GM23248 (cell line): ENCODE results near the gene MUC12. TPM values are rescaled to one million over a fixed set of nuclear protein-coding genes. Genes with fewer than 3 reads are reported as not detected.

Source experiments
- DNase-seq: peaks from one replicate; pipeline ENCODE4 v3.0.0-alpha.2; 2015
- H2AFZ ChIP-seq: fragments of 200-600 bp; sonication (generic); 2 replicates; pipeline ENCODE4 v1.6.1; 2016; ENCODE audit warnings: antibody characterized with exemption
- H3F3A ChIP-seq: fragments of 200-600 bp; sonication (generic); 2 replicates; pipeline ENCODE4 v1.6.1; 2016; ENCODE audit warnings: mild to moderate bottlenecking, antibody characterized with exemption, mixed run types; ENCODE audit not compliant: insufficient read depth
- H3K27ac ChIP-seq: fragments of 200-600 bp; sonication (generic); 2 replicates; pipeline ENCODE4 v1.5.1; 2016; ENCODE audit warnings: mild to moderate bottlenecking
- H3K27me3 ChIP-seq: fragments of 200-600 bp; sonication (generic); replicated peaks from 2 replicates; pipeline ENCODE4 v1.6.1; 2016; ENCODE audit warnings: mild to moderate bottlenecking; ENCODE audit not compliant: insufficient read depth
- H3K36me3 ChIP-seq: fragments of 200-600 bp; sonication (generic); 2 replicates; pipeline ENCODE4 v1.6.1; 2016; ENCODE audit warnings: low read depth, mild to moderate bottlenecking
- H3K4me1 ChIP-seq: fragments of 200-600 bp; sonication (generic); 2 replicates; pipeline ENCODE4 v1.6.1; 2016; ENCODE audit warnings: mild to moderate bottlenecking; ENCODE audit not compliant: insufficient read depth
- H3K4me2 ChIP-seq: fragments of 200-600 bp; sonication (generic); one replicate; pipeline ENCODE4 v1.6.1; 2016; ENCODE audit warnings: mild to moderate bottlenecking; ENCODE audit not compliant: unreplicated experiment
- H3K4me3 ChIP-seq: fragments of 200-600 bp; sonication (generic); 2 replicates; pipeline ENCODE4 v1.5.1; 2016; ENCODE audit warnings: mild to moderate bottlenecking
- H3K79me2 ChIP-seq: fragments of 200-600 bp; sonication (generic); 2 replicates; pipeline ENCODE4 v1.6.1; 2016; ENCODE audit warnings: mild to moderate bottlenecking; ENCODE audit not compliant: insufficient read depth
- H3K9ac ChIP-seq: fragments of 200-600 bp; sonication (generic); 2 replicates; pipeline ENCODE4 v1.6.1; 2016; ENCODE audit warnings: mild to moderate bottlenecking
- H3K9me2 ChIP-seq: fragments of 200-600 bp; sonication (generic); 2 replicates; pipeline ENCODE4 v1.6.1; 2016; ENCODE audit warnings: mixed run types, mild to moderate bottlenecking, moderate library complexity; ENCODE audit not compliant: insufficient read depth
- H3K9me3 ChIP-seq: fragments of 200-600 bp; sonication (generic); one replicate; pipeline ENCODE4 v1.6.1; 2017; ENCODE audit warnings: low read depth
- H4K20me1 ChIP-seq: fragments of 200-600 bp; sonication (generic); 2 replicates; pipeline ENCODE4 v1.6.0; 2016; ENCODE audit not compliant: insufficient read depth
- EZH2 ChIP-seq: fragments of 200-600 bp; sonication (generic); IDR thresholded peaks from 2 replicates; pipeline ENCODE4 v1.6.1; 2018; ENCODE audit warnings: antibody characterized with exemption, mild to moderate bottlenecking; ENCODE audit not compliant: insufficient read depth, poor library complexity, severe bottlenecking
- EZH2phosphoT487 ChIP-seq: fragments of 200-600 bp; sonication (generic); IDR thresholded peaks from 2 replicates; pipeline ENCODE4 v1.6.1; 2018; ENCODE audit warnings: antibody characterized with exemption, moderate library complexity, mild to moderate bottlenecking, low read depth; ENCODE audit not compliant: insufficient read depth
- whole genome bisulfite sequencing, 2 experiments: methylation state at CpG; one replicate each; pipeline ENCODE4 v1.1.6; 2015 to 2017; ENCODE audit warnings: low lambda C conversion rate in 2 of 2, low coverage in 1 of 2; ENCODE audit errors: missing lambda C conversion rate in 2 of 2; 5-methylcytosine and 5-hydroxymethylcytosine counted together
- in situ Hi-C: fragments of 300-500 bp; cut with MboI; formaldehyde crosslinking; loops from 2 replicates; pipeline ENCODE4 v1.15.0; 2020
- polyA plus RNA-seq: library from polyadenylated mRNA; unstranded; fragments of >200 nt; fragmentation: Nextera tagmentation; extraction: Ambion mirVana; gene quantifications from 2 replicates; pipeline ENCODE4 v1.2.1, GENCODE V29; 2016
- total RNA-seq: library from RNA; depleted of rRNA; stranded (reverse); fragments of >200 nt; shearing (Covaris generic); gene quantifications from 2 replicates; pipeline ENCODE4 v1.2.3, GENCODE V29; 2014

The MUC12 gene
- total and polyA plus RNA-seq, 2 experiments from 2014 or later: 0.54 to 1.0 TPM

DNA sequence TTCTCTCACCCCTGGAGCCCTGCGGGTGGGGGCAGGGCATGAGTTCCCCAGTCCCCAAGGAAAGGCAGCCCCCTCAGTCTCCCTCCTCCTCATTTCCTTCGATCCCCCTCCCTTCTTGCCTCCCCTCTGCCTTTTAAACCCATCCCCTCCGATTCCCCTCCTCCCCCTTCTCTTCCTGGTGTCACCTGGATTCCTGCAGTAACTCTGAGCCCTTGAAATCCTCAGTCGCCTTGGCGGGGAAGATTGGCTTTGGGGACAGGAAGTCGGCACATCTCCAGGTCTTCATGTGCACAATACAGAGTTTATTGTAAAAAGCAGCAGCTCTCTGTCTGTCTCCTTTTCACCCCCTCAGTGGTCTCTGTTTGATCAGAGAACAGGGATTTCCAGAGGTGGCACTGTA lies 1.3 kb upstream of the MUC12 start:
- DNase-seq: no peak
- H3K4me1 ChIP-seq: no peaks in the 10 kb centered on the region
- no peak overlapping the region for H3K4me2 ChIP-seq
- no peaks in the 10 kb centered on the region for H3F3A ChIP-seq
- H3K36me3 ChIP-seq: no peaks in the 10 kb centered on the region
- no peak overlapping the region for H3K27ac ChIP-seq
- WGBS, 2 experiments: 1 to 2% methylated on average over 4 to 6 of the region's 6 CpGs
- in situ Hi-C loops: no loop called here
- H3K9me3 ChIP-seq: no peaks in the 10 kb centered on the region
- H3K9ac ChIP-seq: no peak overlapping the region
- TF ChIP-seq EZH2 (no peak), EZH2phosphoT487 (no peak)
- no peaks in the 10 kb centered on the region for H3K9me2 ChIP-seq
- no peaks in the 10 kb centered on the region for H4K20me1 ChIP-seq
- H3K79me2 ChIP-seq: no peaks in the 10 kb centered on the region
- no peak overlapping the region for H2AFZ ChIP-seq
- H3K27me3 ChIP-seq: peaks cover 62% of the 10 kb centered on the region
- no peak overlapping the region for H3K4me3 ChIP-seq

DNA sequence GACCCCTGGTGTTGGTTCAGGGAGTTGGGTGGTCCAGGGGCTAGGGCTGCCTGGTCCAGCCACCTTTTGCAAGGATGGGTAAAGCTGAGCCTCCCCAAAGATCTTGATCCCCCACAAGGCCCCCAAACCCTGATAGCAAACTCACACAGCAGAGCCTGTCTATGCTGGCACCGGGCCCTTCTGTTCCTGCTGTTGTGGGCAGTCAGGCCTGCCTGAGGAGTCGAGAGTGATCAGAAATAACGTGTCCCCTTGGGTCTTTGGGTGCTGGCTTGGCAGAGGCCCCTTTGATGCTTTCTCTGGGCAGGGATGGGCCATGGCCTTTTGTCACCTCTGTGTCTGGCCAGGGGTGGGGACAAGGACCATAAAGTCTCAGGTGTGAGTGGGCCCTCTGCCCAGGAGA lies 715 bp upstream of the MUC12 start:
- in situ Hi-C loops: no loop called here
- no peaks in the 10 kb centered on the region for H3F3A ChIP-seq
- peak; percentile 13 for DNase-seq

DNA sequence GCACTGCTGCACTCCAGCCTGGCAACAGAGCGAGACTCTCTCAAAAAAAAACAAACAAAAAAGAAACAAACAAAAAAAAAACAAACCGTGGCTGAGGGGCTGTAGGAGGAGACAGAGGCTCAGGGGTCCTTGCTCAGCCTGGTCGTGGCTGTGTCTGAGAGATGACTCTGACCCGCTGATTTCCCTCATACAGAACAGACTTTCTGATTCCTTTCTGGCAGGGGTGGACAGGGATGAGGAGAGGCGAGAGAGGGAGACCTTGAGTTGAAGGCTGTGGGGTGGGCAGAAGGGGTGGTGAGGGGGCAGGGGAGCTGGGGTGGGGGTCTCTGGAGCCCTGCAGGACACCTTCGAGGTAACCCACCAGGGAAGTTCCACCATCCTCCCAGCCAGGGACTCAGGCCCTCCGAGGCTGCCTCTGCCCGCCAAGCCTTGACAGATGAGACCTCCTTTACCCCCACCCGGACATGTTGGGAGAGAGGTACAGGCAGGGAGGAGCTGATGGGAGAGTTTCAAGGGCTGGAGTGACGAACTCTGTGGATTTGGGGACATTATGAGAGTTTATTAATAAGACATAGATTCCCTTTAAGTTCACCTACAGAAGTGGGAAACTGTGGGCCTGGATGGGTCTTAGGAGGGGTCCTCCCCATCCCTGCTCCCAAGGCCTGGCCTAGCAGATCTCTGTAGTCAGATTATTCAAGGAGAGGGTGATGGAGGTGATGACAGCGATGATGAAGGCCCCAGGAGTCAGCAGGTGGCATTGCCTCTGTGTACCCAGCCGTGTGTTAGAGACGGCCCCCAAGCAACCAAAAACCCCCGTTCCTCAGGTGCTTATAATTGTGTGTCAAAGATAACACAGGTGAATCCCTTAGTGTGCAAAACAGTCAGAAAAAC lies 2.0 kb downstream of the MUC12 start:
- H3K36me3 ChIP-seq: no peaks in the 10 kb centered on the region
- no peak overlapping the region for H3K27ac ChIP-seq
- H3K4me2 ChIP-seq: no peak overlapping the region
- H4K20me1 ChIP-seq: no peaks in the 10 kb centered on the region
- no peaks in the 10 kb centered on the region for H3K9me2 ChIP-seq
- no peaks in the 10 kb centered on the region for H3F3A ChIP-seq
- no peak overlapping the region for H3K4me3 ChIP-seq
- TF ChIP-seq EZH2: no peak
- TF ChIP-seq EZH2phosphoT487: no peak
- H3K4me1 ChIP-seq: no peaks in the 10 kb centered on the region
- H3K9ac ChIP-seq: no peak overlapping the region
- H3K9me3 ChIP-seq: no peaks in the 10 kb centered on the region
- H3K27me3 ChIP-seq: peaks cover 34% of the 10 kb centered on the region
- no peaks in the 10 kb centered on the region for H3K79me2 ChIP-seq
- no peak overlapping the region for H2AFZ ChIP-seq
- DNase-seq: no peak
- 43 to 45% methylated on average over 14 of the region's 14 CpGs for WGBS, 2 experiments
- in situ Hi-C loops: no loop called here

More for the DNA sequence above, 715 bp upstream of the MUC12 start:
- no peaks in the 10 kb centered on the region for H3K4me1 ChIP-seq
- no peak overlapping the region for H3K27ac ChIP-seq
- H3K9me3 ChIP-seq: no peaks in the 10 kb centered on the region
- no peaks in the 10 kb centered on the region for H4K20me1 ChIP-seq
- H2AFZ ChIP-seq: no peak overlapping the region
- no peaks in the 10 kb centered on the region for H3K9me2 ChIP-seq
- H3K27me3 ChIP-seq: peaks cover 56% of the 10 kb centered on the region
- H3K79me2 ChIP-seq: no peaks in the 10 kb centered on the region
- no peaks in the 10 kb centered on the region for H3K36me3 ChIP-seq
- no peak overlapping the region for H3K9ac ChIP-seq
- 1 to 13% methylated on average over 3 of the region's 3 CpGs for WGBS, 2 experiments
- no peak overlapping the region for H3K4me2 ChIP-seq
- TF ChIP-seq EZH2: no peak
- no peak for TF ChIP-seq EZH2phosphoT487
- no peak overlapping the region for H3K4me3 ChIP-seq

DNA sequence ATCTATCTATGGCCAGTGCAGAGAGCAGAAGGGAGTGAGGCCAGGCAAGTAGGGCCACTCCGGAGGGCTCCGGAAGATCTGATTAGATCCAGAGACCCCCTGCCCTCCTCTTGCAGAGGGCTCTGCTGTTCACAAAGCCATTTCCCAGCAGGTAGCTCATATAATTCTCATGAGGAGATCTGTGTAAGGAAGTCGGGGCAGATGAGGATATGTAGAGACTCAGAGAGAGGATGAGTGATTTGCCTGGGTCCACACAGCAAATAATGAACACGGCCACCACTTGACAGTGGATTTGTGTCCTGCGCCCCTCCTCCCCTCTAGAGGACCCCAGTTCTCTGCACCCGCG lies 2.6 kb downstream of the MUC12 start:
- H3K4me1 ChIP-seq: no peaks in the 10 kb centered on the region
- no peak overlapping the region for H3K27ac ChIP-seq
- H3K36me3 ChIP-seq: no peaks in the 10 kb centered on the region
- no peaks in the 10 kb centered on the region for H3K9me3 ChIP-seq
- H3K4me3 ChIP-seq: no peak overlapping the region
- H3K4me2 ChIP-seq: no peak overlapping the region
- H3K9ac ChIP-seq: no peak overlapping the region
- no peaks in the 10 kb centered on the region for H3K79me2 ChIP-seq
- in situ Hi-C loops: no loop called here
- H3F3A ChIP-seq: no peaks in the 10 kb centered on the region
- H3K9me2 ChIP-seq: no peaks in the 10 kb centered on the region
- H3K27me3 ChIP-seq: peaks cover 29% of the 10 kb centered on the region
- DNase-seq: no peak
- no peaks in the 10 kb centered on the region for H4K20me1 ChIP-seq
- WGBS, 2 experiments: 31 to 34% methylated on average over 7 of the region's 7 CpGs
- no peak overlapping the region for H2AFZ ChIP-seq
- TF ChIP-seq EZH2 (no peak), EZH2phosphoT487 (no peak)
